ENCODE measurements around the gene GAREM1.
"Not testable (repeated sequence)": the region's sequence is repeated elsewhere in the genome, so short reads cannot be mapped to it uniquely, and the experiment has no call there.

GAREM1 gene

GRCh38 chr18:32257084-32257785 is 213.4 kb downstream of the GAREM1 start:
- no peak for DNase-seq (ENCODE audit: low read depth)

GRCh38 chr18:32255570-32255969 is 215.1 kb downstream of the GAREM1 start:
- DNase-seq (ENCODE audit: low read depth): no peak

GRCh38 chr18:32252141-32252860 is 218.4 kb downstream of the GAREM1 start:
- DNase-seq (ENCODE audit: low read depth): no peak

- DNase-seq (ENCODE audit: low read depth): no peak
Measured at GRCh38 chr18:32251466-32251865, 219.2 kb downstream of the GAREM1 start.

- no peak for DNase-seq (ENCODE audit: low read depth)
Measured at GRCh38 chr18:32249147-32249929, 221.3 kb downstream of the GAREM1 start.

- no peak for DNase-seq (ENCODE audit: low read depth)
Measured at GRCh38 chr18:32244881-32245280, 225.8 kb downstream of the GAREM1 start.

GRCh38 chr18:32243358-32243757 is 227.3 kb downstream of the GAREM1 start:
- no peak for DNase-seq (ENCODE audit: low read depth)

- DNase-seq (ENCODE audit: low read depth): no peak
Measured at GRCh38 chr18:32242395-32242794, 228.3 kb downstream of the GAREM1 start.

GRCh38 chr18:32238635-32239268 is 231.9 kb downstream of the GAREM1 start:
- DNase-seq (ENCODE audit: low read depth): no peak

- DNase-seq (ENCODE audit: low read depth): no peak
Measured at GRCh38 chr18:32237049-32237448, 233.6 kb downstream of the GAREM1 start.

- DNase-seq (ENCODE audit: low read depth): not testable (repeated sequence)
Measured at GRCh38 chr18:32233348-32233747, 237.3 kb downstream of the GAREM1 start.

GRCh38 chr18:32219431-32220018 is 251.2 kb downstream of the GAREM1 start:
- DNase-seq (ENCODE audit: low read depth): no peak

- no peak for DNase-seq (ENCODE audit: low read depth)
Measured at GRCh38 chr18:32216390-32216789, 254.3 kb downstream of the GAREM1 start.

- DNase-seq (ENCODE audit: low read depth): no peak
Measured at GRCh38 chr18:32213693-32214092, 257.0 kb downstream of the GAREM1 start.

Measured in stimulated activated CD8-positive, alpha-beta memory T cell treated with anti-CD3 and anti-CD28 coated beads, Interleukin-12 subunit alpha, Interleukin-12 subunit beta, amount 100 ng/mL, for 4 hours (primary cell).